Effector memory CD4-positive, alpha-beta T cell (primary cell): ENCODE measurements around the gene STK26.

ENCODE experiments used
- DNase-seq, 3 donors: peaks; one replicate each; pipeline ENCODE4 v3.0.0-alpha.2; 2020
- H3K27ac ChIP-seq: 2 replicates; pipeline ENCODE4 v1.7.0; 2013; ENCODE audit warnings: mild to moderate bottlenecking, low read length, moderate library complexity; ENCODE audit not compliant: insufficient read depth, poor library complexity, severe bottlenecking
- H3K27me3 ChIP-seq: replicated peaks from 2 replicates; pipeline ENCODE4 v1.7.0; 2013; ENCODE audit warnings: mild to moderate bottlenecking, low read length; ENCODE audit not compliant: insufficient read depth, control insufficient read depth, poor library complexity, severe bottlenecking
- H3K36me3 ChIP-seq: 2 replicates; pipeline ENCODE4 v1.7.0; 2013; ENCODE audit warnings: mild to moderate bottlenecking, low read length, moderate library complexity; ENCODE audit not compliant: control insufficient read depth, insufficient read depth
- H3K4me1 ChIP-seq: 2 replicates; pipeline ENCODE4 v1.7.0; 2013; ENCODE audit warnings: low read length, mild to moderate bottlenecking; ENCODE audit not compliant: control insufficient read depth, insufficient read depth, poor library complexity, severe bottlenecking
- H3K4me3 ChIP-seq: 2 replicates; pipeline ENCODE4 v1.7.0; 2013; ENCODE audit warnings: low read length, low read depth, mild to moderate bottlenecking; ENCODE audit not compliant: insufficient read depth, poor library complexity, severe bottlenecking
- H3K9me3 ChIP-seq: 2 replicates; pipeline ENCODE4 v1.7.0; 2013; ENCODE audit warnings: mild to moderate bottlenecking, low read length, moderate library complexity; ENCODE audit not compliant: control insufficient read depth
- total RNA-seq, 3 donors: gene quantifications; one replicate each; lab custom pipeline; 2026; lab: John Stamatoyannopoulos, UW

Gene STK26
- 59.4 to 91.6 (median 81.3) reads per million in 3 donors for total RNA-seq

DNA sequence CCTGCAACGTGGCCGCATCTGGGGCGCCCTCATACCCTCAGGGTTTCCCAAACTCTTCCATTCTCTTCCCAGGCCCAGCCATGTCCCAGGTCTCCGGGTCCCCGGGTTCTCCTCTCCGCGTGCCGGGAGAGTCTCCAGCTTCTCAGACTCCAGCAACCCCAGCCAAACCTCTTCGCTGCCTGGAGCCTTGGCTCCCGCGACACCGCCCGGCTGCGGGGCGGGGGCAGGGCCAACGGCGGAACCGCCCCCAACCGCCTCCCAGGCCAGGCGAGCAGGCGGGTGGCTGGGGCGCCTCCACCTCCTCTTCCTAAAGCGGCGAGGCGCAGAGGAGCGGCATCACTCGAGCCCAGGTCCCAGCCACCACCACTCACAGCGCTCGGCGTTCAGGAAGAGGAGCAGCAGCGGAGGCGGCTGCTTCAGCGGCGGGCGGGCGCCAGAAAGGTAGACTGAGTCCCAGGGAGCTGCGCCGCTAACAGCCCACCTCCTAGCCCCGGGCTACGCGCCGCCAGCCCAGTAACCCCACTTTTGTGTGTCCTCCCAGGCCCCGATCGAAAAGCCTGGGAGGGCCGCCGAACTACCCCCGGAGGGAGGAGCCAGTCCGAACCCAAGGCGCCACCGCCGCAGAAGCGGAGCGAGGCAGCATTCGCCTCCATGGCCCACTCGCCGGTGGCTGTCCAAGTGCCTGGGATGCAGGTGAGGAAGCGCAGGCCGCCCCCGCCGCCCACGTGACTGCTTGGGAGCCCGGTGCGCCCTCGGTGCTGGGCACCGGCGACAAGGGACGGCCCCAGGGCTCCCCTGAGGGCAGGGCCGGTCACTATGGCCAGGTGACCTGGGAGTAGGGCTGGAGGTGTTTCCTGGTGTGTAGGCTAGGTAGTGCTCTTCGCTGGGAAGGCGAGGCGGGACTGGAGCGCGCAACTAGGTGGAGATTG lies at the start of gene STK26:
STK26 (plus strand) TSS at position 336 of the 929 bp plus-strand sequence; CDS start at position 652, 316 bp downstream.
- H3K4me3 ChIP-seq, result peak within 1 kb of the TSS; percentile 60
- H3K27me3 ChIP-seq, result no peaks in the 10 kb centered on the region
- H3K27ac ChIP-seq, result peak within 1 kb of the TSS; percentile 75
- no peaks in the 10 kb centered on the region for H3K36me3 ChIP-seq
- DNase-seq, result peak; percentile 55 to 66 (median 65)
- no peaks in the 10 kb centered on the region for H3K9me3 ChIP-seq
- peaks cover 4% of the 10 kb centered on the region for H3K4me1 ChIP-seq

DNA sequence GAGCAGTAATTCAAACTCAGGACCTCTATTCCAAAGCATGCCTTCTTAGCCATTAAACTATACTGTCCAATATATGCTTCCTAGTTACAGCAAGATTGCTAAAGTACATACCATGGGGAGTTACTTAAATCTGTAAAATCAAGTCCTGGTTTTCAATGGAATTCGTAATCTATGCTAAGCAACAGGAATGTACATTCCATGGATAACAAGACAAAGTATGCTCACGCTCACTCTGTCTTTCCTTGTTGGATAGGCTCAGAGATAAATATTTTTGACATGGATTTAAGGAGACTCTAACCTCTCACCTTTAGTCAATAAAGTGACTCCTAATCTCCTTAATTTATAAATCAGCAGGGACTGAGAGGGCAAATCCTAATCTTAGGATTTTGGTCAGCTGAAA lies 47.3 kb upstream of the STK26 start:
- DNase-seq, result no peak
- Histone ChIP-seq H3K27ac (no peak overlapping the region), H3K27me3 (no peaks in the 10 kb centered on the region), H3K4me1 (no peaks in the 10 kb centered on the region), H3K36me3 (no peaks in the 10 kb centered on the region), H3K9me3 (no peaks in the 10 kb centered on the region), H3K4me3 (no peak overlapping the region)

DNA sequence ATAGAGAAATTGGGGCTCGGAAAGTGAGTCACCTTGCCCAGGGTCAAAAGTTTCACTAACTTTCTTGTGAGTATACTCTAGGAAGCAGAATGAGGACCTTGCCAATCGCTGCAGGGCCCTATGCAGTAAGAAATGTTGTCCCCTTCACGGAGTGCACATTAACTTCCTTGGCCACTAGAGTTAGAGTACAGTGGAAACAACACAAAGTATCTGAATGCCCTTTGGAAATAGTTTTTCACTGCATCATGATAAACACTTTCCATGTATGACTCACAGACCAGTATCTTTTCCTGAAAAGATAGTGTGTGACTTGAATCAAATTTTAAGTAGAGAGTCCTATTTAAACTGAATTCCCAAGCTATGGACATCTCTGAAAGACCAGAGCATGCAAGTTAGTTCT lies 45.5 kb upstream of the STK26 start:
- no peaks in the 10 kb centered on the region for H3K27me3 ChIP-seq
- no peaks in the 10 kb centered on the region for H3K36me3 ChIP-seq
- H3K4me3 ChIP-seq, result no peak overlapping the region
- peaks cover 1% of the 10 kb centered on the region for H3K4me1 ChIP-seq
- no peak for DNase-seq
- no peaks in the 10 kb centered on the region for H3K9me3 ChIP-seq
- no peak overlapping the region for H3K27ac ChIP-seq

DNA sequence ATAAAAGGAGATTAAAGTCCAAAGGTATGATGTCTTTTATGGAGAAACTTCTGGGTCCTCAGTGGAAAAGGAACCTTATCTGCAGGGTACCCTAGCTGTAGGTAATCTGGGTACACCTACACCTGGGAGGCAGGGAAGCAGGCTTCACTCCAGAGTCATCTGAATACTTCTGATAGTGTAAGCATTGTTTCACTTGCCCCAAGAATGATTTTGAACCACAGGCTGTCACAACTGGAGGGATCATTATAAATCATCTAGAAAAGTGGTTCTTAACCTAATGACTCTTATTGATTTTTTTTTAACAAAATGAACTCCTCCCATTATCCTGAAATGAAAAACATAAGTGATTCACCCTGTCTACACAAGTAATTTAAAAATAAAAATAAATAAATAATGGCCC lies 44.0 kb upstream of the STK26 start:
- Histone ChIP-seq H3K9me3 (no peaks in the 10 kb centered on the region), H3K27ac (no peak overlapping the region)
- no peak for DNase-seq

DNA sequence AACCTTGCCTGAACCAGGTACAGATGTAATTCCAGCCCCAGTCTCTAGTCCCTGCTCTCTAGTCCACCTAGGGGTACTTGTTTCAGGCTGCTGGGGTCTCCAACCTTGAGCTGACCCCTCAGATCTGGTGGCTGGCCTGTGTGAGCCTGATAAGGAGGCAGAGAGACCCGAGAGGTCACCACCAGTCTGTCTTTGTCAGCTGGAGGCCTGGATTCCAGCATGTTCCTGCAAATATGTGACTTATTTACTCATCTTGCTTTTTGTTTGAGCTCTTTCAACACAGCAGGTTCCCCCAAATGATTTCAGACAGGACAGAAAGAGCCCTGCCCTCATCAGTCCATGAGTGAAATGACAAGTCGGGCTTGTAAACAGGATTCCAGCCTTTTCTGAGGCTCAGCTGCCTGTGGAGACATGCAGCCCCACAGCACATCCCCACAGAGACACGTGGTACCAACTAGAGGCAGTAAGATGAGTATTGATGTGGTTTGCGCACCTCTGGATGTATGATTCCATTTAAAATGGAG lies 37.5 kb upstream of the STK26 start:
- no peak for DNase-seq
- Histone ChIP-seq H3K27ac (no peak overlapping the region), H3K4me3 (no peak overlapping the region), H3K9me3 (no peaks in the 10 kb centered on the region), H3K4me1 (peaks cover 33% of the 10 kb centered on the region), H3K27me3 (no peaks in the 10 kb centered on the region), H3K36me3 (no peaks in the 10 kb centered on the region)

More for the DNA sequence above, 44.0 kb upstream of the STK26 start:
- Histone ChIP-seq H3K4me1 (peaks cover 10% of the 10 kb centered on the region), H3K27me3 (no peaks in the 10 kb centered on the region), H3K36me3 (no peaks in the 10 kb centered on the region), H3K4me3 (no peak overlapping the region)

DNA sequence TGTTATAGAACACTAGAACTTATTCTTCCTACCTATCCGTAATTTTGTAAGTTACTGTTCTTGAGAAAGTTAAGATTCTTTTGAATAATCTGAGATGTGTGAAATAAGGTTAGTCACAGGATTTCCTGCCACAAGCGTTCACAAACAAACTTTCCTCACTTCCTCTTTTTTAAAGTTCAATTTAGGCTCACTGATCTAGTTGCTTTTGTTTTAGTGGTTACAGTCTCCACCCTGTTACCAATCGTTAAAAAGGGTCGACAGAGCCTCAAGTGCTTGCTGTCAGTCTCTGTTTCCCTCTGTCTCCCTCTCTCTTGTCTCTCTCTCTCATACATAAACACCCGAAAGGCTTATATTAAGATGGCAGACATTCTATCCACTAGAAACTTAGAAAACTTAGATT lies 35.9 kb upstream of the STK26 start:
- no peak for DNase-seq
- Histone ChIP-seq H3K27me3 (no peaks in the 10 kb centered on the region), H3K9me3 (no peaks in the 10 kb centered on the region), H3K4me1 (peaks cover 33% of the 10 kb centered on the region), H3K36me3 (no peaks in the 10 kb centered on the region), H3K4me3 (no peak overlapping the region), H3K27ac (peak overlapping the region; percentile 24)

DNA sequence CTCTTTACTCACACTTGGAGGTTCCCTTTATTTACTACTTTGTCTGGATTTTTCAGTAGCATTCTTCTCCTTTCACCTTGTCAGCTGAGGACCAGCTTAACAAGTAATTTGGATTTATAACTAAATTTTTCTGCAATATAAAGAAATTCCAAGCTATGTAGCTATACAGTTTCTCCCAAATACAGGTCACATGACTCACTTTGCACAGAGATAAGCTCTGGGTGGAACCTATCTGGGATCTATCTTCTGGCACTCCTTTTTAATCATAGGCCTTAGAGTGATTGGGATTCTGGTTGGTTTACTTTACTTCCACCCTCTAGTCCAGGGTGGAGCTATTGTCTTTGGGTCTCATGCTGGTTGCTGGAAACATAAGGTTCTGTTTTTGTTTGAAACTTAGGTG lies 34.9 kb upstream of the STK26 start:
- Histone ChIP-seq H3K4me3 (no peak overlapping the region), H3K36me3 (no peaks in the 10 kb centered on the region), H3K9me3 (no peaks in the 10 kb centered on the region), H3K4me1 (peaks cover 26% of the 10 kb centered on the region), H3K27me3 (no peaks in the 10 kb centered on the region), H3K27ac (no peak overlapping the region)
- DNase-seq, result no peak

DNA sequence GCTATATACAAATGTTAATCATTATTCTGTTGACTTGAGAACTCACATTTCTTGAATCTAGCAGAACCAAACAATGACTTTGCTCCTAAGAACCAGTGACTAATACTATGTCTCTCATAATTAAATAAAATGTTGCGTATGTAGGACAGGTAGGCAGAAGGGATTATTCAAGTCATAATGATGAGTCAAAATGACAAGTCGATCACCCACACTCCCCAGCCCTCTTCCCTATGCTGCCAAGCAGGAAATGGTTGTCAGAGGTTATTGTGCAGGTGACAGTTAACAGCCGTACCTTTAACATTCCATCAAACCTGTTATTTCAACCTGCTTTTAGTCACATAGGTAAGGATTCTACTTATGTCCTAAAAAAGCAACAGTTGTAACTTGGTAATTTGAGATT lies 22.0 kb upstream of the STK26 start:
- no peak overlapping the region for H3K27ac ChIP-seq
- no peak for DNase-seq

DNA sequence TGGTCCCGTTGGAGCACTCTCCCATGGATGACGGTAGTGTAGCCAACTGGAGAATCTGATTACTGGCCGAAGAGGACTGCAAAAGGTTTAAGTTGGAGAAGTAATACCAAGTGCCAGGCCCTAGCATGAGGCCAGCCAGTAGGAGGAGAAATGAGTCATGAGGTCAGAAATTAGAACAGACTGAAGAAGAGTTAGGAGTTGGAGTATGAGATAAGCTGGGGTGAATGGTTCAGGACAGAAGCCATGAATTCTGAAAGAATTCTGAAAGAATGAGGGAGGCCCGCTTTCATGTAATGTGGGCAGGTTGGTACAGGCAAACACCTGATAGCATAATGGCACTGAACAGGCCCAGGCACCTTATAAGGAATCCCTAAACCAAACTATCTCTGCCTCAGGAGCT lies 18.4 kb upstream of the STK26 start:
- no peak overlapping the region for H3K4me3 ChIP-seq
- H3K9me3 ChIP-seq, result peaks cover 6% of the 10 kb centered on the region
- no peak for DNase-seq
- H3K4me1 ChIP-seq, result no peaks in the 10 kb centered on the region
- H3K27ac ChIP-seq, result no peak overlapping the region
- H3K27me3 ChIP-seq, result no peaks in the 10 kb centered on the region
- no peaks in the 10 kb centered on the region for H3K36me3 ChIP-seq

More for the DNA sequence above, 22.0 kb upstream of the STK26 start:
- no peaks in the 10 kb centered on the region for H3K4me1 ChIP-seq
- H3K4me3 ChIP-seq, result no peak overlapping the region
- no peaks in the 10 kb centered on the region for H3K36me3 ChIP-seq
- no peaks in the 10 kb centered on the region for H3K27me3 ChIP-seq
- no peaks in the 10 kb centered on the region for H3K9me3 ChIP-seq

DNA sequence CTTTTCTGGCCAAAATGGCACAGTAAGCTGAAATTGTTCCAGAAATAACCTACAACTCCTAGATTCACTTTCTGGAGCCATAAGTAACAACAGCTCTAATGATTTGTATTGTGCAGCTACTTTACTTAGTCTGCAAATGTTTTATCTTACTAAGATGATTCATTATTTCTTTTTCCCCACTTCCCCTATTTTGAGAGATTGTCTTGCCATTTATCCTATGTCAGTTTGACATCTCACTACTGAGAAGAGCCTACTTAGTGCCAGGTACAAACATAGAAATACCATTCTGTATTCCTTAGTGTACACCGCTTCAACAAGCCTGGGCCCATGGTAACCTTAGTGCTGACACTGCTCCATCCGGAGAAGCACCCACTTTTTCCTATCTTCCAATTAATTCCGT lies 13.8 kb upstream of the STK26 start:
- Histone ChIP-seq H3K4me1 (no peaks in the 10 kb centered on the region), H3K36me3 (no peaks in the 10 kb centered on the region), H3K4me3 (no peak overlapping the region), H3K27me3 (no peaks in the 10 kb centered on the region), H3K27ac (no peak overlapping the region), H3K9me3 (peaks cover 6% of the 10 kb centered on the region)
- no peak for DNase-seq
